HEK293 (cell line): ENCODE measurements around the gene ADAM33.

ENCODE experiments used
- CTCF ChIA-PET: fragments of 350-600 bp; formaldehyde crosslinking; extraction: SDS; loops from one replicate; lab custom pipeline; 2021; ENCODE audit warnings: antibody characterized with exemption; lab: Yijun Ruan, JAX
- POLR2A ChIA-PET: fragments of 300-600 bp; formaldehyde crosslinking; extraction: SDS; loops from one replicate; lab custom pipeline; 2020; ENCODE audit warnings: antibody characterized with exemption, inconsistent platforms; lab: Yijun Ruan, JAX
- H3K27ac ChIP-seq: fragments of 200-500 bp; sonication (Bioruptor generic); 2 replicates; pipeline ENCODE4 v1.5.1; 2014; ENCODE audit warnings: low read depth, low read length, control low read depth, inconsistent platforms; ENCODE audit errors: extremely low read depth
- H3K36me3 ChIP-seq, 2 experiments: fragments of 200-500 bp in 1 of 2; sonication (Bioruptor generic) in 1 of 2; 1 replicate in 1 of 2; 2 replicates in 1 of 2; pipeline ENCODE4 v1.5.1; 2014 to 2017; ENCODE audit warnings: inconsistent platforms in 2 of 2, low read length in 2 of 2; ENCODE audit not compliant: control insufficient read depth in 2 of 2, insufficient read depth in 1 of 2
- H3K4me1 ChIP-seq: fragments of 200-500 bp; sonication (Bioruptor generic); 2 replicates; pipeline ENCODE4 v1.5.1; 2014; ENCODE audit warnings: mild to moderate bottlenecking, low read length, inconsistent platforms; ENCODE audit not compliant: control insufficient read depth, insufficient read depth
- H3K4me3 ChIP-seq: 2 replicates; pipeline ENCODE4 v1.5.1; 2011; ENCODE audit warnings: low read depth, mild to moderate bottlenecking, control low read depth, low read length, moderate library complexity
- H3K9me3 ChIP-seq: fragments of 200-500 bp; sonication (Bioruptor generic); 2 replicates; pipeline ENCODE4 v1.5.1; 2014; ENCODE audit warnings: low read depth, low read length, inconsistent platforms; ENCODE audit not compliant: control insufficient read depth, insufficient read depth
- GLIS2 ChIP-seq: fragments of 450-650 bp; formaldehyde crosslinking; IDR thresholded peaks from 2 replicates; pipeline ENCODE4 v1.5.1; 2016; ENCODE audit warnings: missing biosample characterization, missing genetic modification characterization
- SP3 ChIP-seq: fragments of 450-650 bp; formaldehyde crosslinking; IDR thresholded peaks from 2 replicates; pipeline ENCODE4 v1.5.1; 2016; ENCODE audit warnings: missing biosample characterization, missing genetic modification characterization
- ZNF121 ChIP-seq: fragments of 450-650 bp; formaldehyde crosslinking; IDR thresholded peaks from 2 replicates; pipeline ENCODE4 v1.5.1; 2016; ENCODE audit warnings: missing biosample characterization, missing genetic modification characterization
- ZNF223 ChIP-seq: fragments of 450-650 bp; formaldehyde crosslinking; IDR thresholded peaks from 2 replicates; pipeline ENCODE4 v1.5.1; 2016; ENCODE audit warnings: missing biosample characterization, missing genetic modification characterization
- ZNF341 ChIP-seq: fragments of 450-650 bp; formaldehyde crosslinking; IDR thresholded peaks from 2 replicates; pipeline ENCODE4; 2016; ENCODE audit warnings: low read depth, missing biosample characterization, missing genetic modification characterization
- ZNF354C ChIP-seq: fragments of 450-650 bp; formaldehyde crosslinking; IDR thresholded peaks from 2 replicates; pipeline ENCODE4 v1.5.1; 2016; ENCODE audit warnings: missing biosample characterization, missing genetic modification characterization, low read depth, borderline replicate concordance
- ZNF391 ChIP-seq: fragments of 450-650 bp; formaldehyde crosslinking; IDR thresholded peaks from 2 replicates; pipeline ENCODE4 v1.5.1; 2016; ENCODE audit warnings: low read depth, missing biosample characterization, missing genetic modification characterization, borderline replicate concordance
- ZNF394 ChIP-seq: fragments of 450-650 bp; formaldehyde crosslinking; IDR thresholded peaks from 2 replicates; pipeline ENCODE4 v1.5.1; 2016; ENCODE audit warnings: missing biosample characterization, missing genetic modification characterization, mild to moderate bottlenecking, moderate library complexity, borderline replicate concordance
- ZNF433 ChIP-seq: fragments of 450-650 bp; formaldehyde crosslinking; IDR thresholded peaks from 2 replicates; pipeline ENCODE4 v1.5.1; 2016; ENCODE audit warnings: missing biosample characterization, missing genetic modification characterization, low read depth
- ZNF473 ChIP-seq: fragments of 450-650 bp; formaldehyde crosslinking; IDR thresholded peaks from 2 replicates; pipeline ENCODE4 v1.5.1; 2017; ENCODE audit warnings: missing biosample characterization, missing genetic modification characterization
- ZNF596 ChIP-seq: fragments of 450-650 bp; IDR thresholded peaks from 2 replicates; pipeline ENCODE4 v1.5.0; 2018; ENCODE audit warnings: missing biosample characterization, mild to moderate bottlenecking, missing genetic modification characterization, moderate library complexity
- ZNF600 ChIP-seq: fragments of 450-650 bp; formaldehyde crosslinking; IDR thresholded peaks from 2 replicates; pipeline ENCODE4 v1.5.1; 2016; ENCODE audit warnings: missing biosample characterization, missing genetic modification characterization
- ZNF792 ChIP-seq: fragments of 450-650 bp; formaldehyde crosslinking; IDR thresholded peaks from 2 replicates; pipeline ENCODE4 v1.5.1; 2016; ENCODE audit warnings: missing biosample characterization, missing genetic modification characterization
- TF ChIP-seq, protein P1 (sequence below): fragments of 450-650 bp; formaldehyde crosslinking; IDR thresholded peaks from 2 replicates; pipeline ENCODE4 v1.5.1; 2017; ENCODE audit warnings: missing biosample characterization, missing genetic modification characterization
- TF ChIP-seq, protein P2 (sequence below): fragments of 450-650 bp; formaldehyde crosslinking; IDR thresholded peaks from 2 replicates; pipeline ENCODE4 v1.5.1; 2016; ENCODE audit warnings: missing biosample characterization, missing genetic modification characterization
- TF ChIP-seq, protein P3 (sequence below): fragments of 450-650 bp; formaldehyde crosslinking; IDR thresholded peaks from 2 replicates; pipeline ENCODE4 v1.5.1; 2016; ENCODE audit warnings: missing biosample characterization, missing genetic modification characterization

The ADAM33 gene

DNA sequence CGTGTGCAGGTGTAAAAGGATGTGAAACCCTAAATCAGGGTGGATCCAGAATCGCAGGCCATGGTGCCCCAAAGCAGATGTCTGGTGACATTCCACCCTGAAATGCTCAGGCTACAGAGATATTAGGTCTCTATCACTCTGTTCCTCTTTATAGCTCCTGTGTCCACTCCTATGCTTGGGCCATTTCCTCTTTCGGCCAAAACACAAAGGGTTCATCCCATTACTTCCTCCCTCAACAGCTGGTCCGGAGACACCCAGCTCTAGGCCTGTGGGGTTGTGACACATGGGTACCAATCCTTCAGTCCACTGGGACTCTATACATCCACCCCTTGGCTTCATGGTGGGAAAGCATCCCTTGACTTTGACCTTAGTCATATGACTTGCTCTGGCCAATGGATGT, 32.3 kb upstream of the ADAM33 start:
- H3K4me3 ChIP-seq: no peak overlapping the region
- ChIA-PET POLR2A (interaction anchor here (0.5 kb wide), 1 partner anchor 47 kb away, joined by 4 read pairs; no protein-coding TSS in a partner anchor), CTCF (interaction anchor here (0.6 to 2.2 kb wide), 7 partner anchors 36 to 381 kb away, joined by 3 to 16 read pairs (median 4); partner anchors contain the start of gene SPEF1)
- no peaks in the 10 kb centered on the region for H3K9me3 ChIP-seq
- TF ChIP-seq ZNF473 (no peak), ZNF223 (tag by site-specific recombination) (no peak), ZNF433 (tag by site-specific recombination) (no peak), SP3 (tag by site-specific recombination) (no peak), ZNF341 (no peak)
- H3K27ac ChIP-seq: no peak overlapping the region
- no peaks in the 10 kb centered on the region for H3K36me3 ChIP-seq
- H3K4me1 ChIP-seq: no peaks in the 10 kb centered on the region

DNA sequence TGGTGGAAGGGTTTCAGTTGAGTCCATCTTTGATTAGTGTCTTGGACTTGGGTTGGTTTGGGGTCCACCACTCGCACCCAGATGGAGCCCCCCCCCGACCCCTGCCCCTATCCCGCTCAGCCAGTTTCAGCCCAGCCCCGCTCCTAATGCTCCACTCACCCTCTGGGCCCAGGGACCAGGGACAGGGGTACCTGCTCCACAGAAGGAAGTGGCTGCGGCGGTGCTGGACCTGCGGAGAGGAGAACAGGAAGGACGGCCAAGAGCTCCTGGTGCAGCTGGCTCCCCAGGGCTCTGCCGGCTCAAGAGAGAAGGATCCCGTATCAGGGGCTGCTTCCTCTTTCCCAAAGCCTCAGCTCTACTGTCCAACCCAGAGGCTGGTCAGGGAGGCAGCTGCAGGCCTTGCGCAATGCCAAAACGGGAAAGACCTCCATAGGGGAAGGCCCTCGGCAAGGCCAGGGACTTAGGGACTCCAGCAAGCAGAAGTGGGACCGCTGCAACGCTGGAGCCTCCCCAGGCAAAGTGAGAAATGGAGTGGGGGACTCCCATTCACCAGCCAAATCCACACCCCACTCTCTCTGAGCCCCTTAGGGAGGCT, 30.6 kb upstream of the ADAM33 start, which contains the start of gene SIGLEC1:
SIGLEC1 (minus strand) TSS at position 322 of the 595 bp plus-strand sequence. CDS start 5,472 bp downstream, outside the sequence.
- H3K4me1 ChIP-seq: no peaks in the 10 kb centered on the region
- ChIA-PET CTCF (interaction anchor here (0.8 to 3.2 kb wide), 6 partner anchors 9 to 373 kb away, joined by 3 to 26 read pairs (median 4); no protein-coding TSS in a partner anchor), POLR2A (no interaction called here)
- H3K4me3 ChIP-seq: no peak within 1 kb of the TSS
- H3K27ac ChIP-seq: no peak within 1 kb of the TSS
- no peaks in the 10 kb centered on the region for H3K36me3 ChIP-seq
- no peaks in the 10 kb centered on the region for H3K9me3 ChIP-seq
- TF ChIP-seq ZNF354C (tag by site-specific recombination) (no peak), ZNF600 (tag by site-specific recombination) (no peak), ZNF391 (tag by site-specific recombination) (no peak), GLIS2 (no peak), ZNF792 (no peak)
- TF ChIP-seq, protein P1, sequence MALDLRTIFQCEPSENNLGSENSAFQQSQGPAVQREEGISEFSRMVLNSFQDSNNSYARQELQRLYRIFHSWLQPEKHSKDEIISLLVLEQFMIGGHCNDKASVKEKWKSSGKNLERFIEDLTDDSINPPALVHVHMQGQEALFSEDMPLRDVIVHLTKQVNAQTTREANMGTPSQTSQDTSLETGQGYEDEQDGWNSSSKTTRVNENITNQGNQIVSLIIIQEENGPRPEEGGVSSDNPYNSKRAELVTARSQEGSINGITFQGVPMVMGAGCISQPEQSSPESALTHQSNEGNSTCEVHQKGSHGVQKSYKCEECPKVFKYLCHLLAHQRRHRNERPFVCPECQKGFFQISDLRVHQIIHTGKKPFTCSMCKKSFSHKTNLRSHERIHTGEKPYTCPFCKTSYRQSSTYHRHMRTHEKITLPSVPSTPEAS (tag by site-specific recombination): no peak
- TF ChIP-seq, protein P2, sequence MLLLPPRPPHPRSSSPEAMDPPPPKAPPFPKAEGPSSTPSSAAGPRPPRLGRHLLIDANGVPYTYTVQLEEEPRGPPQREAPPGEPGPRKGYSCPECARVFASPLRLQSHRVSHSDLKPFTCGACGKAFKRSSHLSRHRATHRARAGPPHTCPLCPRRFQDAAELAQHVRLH (tag by site-specific recombination): no peak
- TF ChIP-seq, all 188 proteins: peak for 0

DNA sequence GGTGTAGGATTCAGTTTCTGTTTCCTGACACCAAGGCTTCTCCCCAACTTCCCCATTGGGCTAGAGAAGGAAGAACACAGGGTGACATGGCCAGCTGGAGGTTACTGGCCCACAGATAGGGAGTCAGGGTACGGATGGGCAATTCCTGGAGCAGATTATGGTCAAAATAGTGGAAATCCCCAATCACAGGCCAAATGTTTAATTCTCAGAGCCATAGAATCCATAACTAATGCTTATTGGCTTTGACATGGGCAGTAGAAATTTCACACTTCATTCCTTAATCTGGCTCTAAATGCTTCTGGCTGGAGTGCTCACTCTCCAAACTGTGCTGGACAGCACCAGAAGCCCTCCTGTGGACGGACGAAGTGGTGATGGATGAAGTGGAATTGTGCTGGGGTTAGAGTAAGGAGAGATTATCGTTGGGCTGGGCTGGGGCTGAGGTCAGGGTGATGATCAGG, 29.7 kb upstream of the ADAM33 start:
- no peak for TF ChIP-seq ZNF596 (tag by site-specific recombination)
- TF ChIP-seq, protein P3, sequence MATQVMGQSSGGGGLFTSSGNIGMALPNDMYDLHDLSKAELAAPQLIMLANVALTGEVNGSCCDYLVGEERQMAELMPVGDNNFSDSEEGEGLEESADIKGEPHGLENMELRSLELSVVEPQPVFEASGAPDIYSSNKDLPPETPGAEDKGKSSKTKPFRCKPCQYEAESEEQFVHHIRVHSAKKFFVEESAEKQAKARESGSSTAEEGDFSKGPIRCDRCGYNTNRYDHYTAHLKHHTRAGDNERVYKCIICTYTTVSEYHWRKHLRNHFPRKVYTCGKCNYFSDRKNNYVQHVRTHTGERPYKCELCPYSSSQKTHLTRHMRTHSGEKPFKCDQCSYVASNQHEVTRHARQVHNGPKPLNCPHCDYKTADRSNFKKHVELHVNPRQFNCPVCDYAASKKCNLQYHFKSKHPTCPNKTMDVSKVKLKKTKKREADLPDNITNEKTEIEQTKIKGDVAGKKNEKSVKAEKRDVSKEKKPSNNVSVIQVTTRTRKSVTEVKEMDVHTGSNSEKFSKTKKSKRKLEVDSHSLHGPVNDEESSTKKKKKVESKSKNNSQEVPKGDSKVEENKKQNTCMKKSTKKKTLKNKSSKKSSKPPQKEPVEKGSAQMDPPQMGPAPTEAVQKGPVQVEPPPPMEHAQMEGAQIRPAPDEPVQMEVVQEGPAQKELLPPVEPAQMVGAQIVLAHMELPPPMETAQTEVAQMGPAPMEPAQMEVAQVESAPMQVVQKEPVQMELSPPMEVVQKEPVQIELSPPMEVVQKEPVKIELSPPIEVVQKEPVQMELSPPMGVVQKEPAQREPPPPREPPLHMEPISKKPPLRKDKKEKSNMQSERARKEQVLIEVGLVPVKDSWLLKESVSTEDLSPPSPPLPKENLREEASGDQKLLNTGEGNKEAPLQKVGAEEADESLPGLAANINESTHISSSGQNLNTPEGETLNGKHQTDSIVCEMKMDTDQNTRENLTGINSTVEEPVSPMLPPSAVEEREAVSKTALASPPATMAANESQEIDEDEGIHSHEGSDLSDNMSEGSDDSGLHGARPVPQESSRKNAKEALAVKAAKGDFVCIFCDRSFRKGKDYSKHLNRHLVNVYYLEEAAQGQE (tag by site-specific recombination): peak; percentile 82; the same call in 1 of the 2 replicates
- TF ChIP-seq ZNF121 (tag by site-specific recombination): no peak
- no peak for TF ChIP-seq ZNF394
- POLR2A ChIA-PET: interaction anchor here (0.6 to 2.1 kb wide), 5 partner anchors 21 to 502 kb away, joined by 3 to 8 read pairs (median 4); partner anchors contain the start of genes ADISSP, HSPA12B and SPEF1
- Histone ChIP-seq H3K9me3 (no peaks in the 10 kb centered on the region), H3K4me3 (no peak overlapping the region), H3K27ac (no peak overlapping the region), H3K4me1 (no peaks in the 10 kb centered on the region), H3K36me3 (no peaks in the 10 kb centered on the region)
- CTCF ChIA-PET: interaction anchor here (0.6 to 3.2 kb wide), 51 partner anchors 9 to 494 kb away, joined by 3 to 94 read pairs (median 6); partner anchors contain the start of genes ADAM33, ADISSP, AP5S1 and SPEF1
